GM12878 (cell line): ENCODE results near the gene TADA2A. TPM values are rescaled to one million over a fixed set of nuclear protein-coding genes. Genes with fewer than 3 reads are reported as not detected.

ENCODE experiments used
- CBFB ChIP-seq: IDR thresholded peaks from 2 replicates; pipeline ENCODE4 v1.6.1; 2016; ENCODE audit warnings: antibody characterized with exemption, low read depth
- DPF2 ChIP-seq: fragments of 450-650 bp; IDR thresholded peaks from 2 replicates; pipeline ENCODE4 v1.6.1; 2017; ENCODE audit warnings: mild to moderate bottlenecking
- EGR1 ChIP-seq, 2 experiments: IDR thresholded peaks; 1 replicate in 1 of 2; 2 replicates in 1 of 2; pipeline ENCODE4 v1.6.1; 2011 to 2012; ENCODE audit warnings: low read depth in 2 of 2, low read length in 2 of 2, borderline replicate concordance in 1 of 2, mild to moderate bottlenecking in 1 of 2, moderate library complexity in 1 of 2
- HDAC2 ChIP-seq: fragments of 200-600 bp; sonication (generic); IDR thresholded peaks from 2 replicates; pipeline ENCODE4 v1.6.1; 2017
- IKZF1 ChIP-seq: fragments of 450-650 bp; conservative IDR thresholded peaks from 2 replicates; pipeline ENCODE4 v1.6.1; 2017; ENCODE audit warnings: antibody characterized with exemption, mild to moderate bottlenecking
- MEF2B ChIP-seq: fragments of 450-650 bp; IDR thresholded peaks from 2 replicates; pipeline ENCODE4 v1.6.1; 2018; ENCODE audit warnings: mild to moderate bottlenecking, moderate library complexity; ENCODE audit not compliant: partially characterized antibody, poor library complexity, severe bottlenecking
- MYB ChIP-seq: fragments of 150-350 bp; IDR thresholded peaks from 2 replicates; pipeline ENCODE4 v1.6.1; 2014; ENCODE audit warnings: mild to moderate bottlenecking, low read depth, low read length, borderline replicate concordance
- PAX8 ChIP-seq: fragments of 450-650 bp; IDR thresholded peaks from 2 replicates; pipeline ENCODE4 v1.6.1; 2017; ENCODE audit warnings: mild to moderate bottlenecking, moderate library complexity
- RUNX3 ChIP-seq: IDR thresholded peaks from 2 replicates; pipeline ENCODE4 v1.6.1; 2012; ENCODE audit warnings: low read length, inconsistent platforms
- SIX5 ChIP-seq: IDR thresholded peaks from 2 replicates; pipeline ENCODE4 v1.6.1; 2011; ENCODE audit warnings: mild to moderate bottlenecking, low read depth, low read length, moderate library complexity; ENCODE audit not compliant: severe bottlenecking
- SP1 ChIP-seq: IDR thresholded peaks from one replicate; pipeline ENCODE4 v1.6.1; 2011; ENCODE audit warnings: low read depth, low read length
- SPI1 ChIP-seq: IDR thresholded peaks from 2 replicates; pipeline ENCODE4 v1.6.1; 2011; ENCODE audit warnings: low read depth, mild to moderate bottlenecking, low read length, moderate library complexity, borderline replicate concordance; ENCODE audit not compliant: insufficient read depth
- SREBF1 ChIP-seq: IDR thresholded peaks from 2 replicates; pipeline ENCODE4 v1.6.1; 2012; ENCODE audit warnings: mild to moderate bottlenecking, low read length
- SUZ12 ChIP-seq: fragments of 200-600 bp; sonication (generic); IDR thresholded peaks from one replicate; pipeline ENCODE4 v1.6.1; 2018; ENCODE audit warnings: antibody characterized with exemption, mild to moderate bottlenecking; ENCODE audit not compliant: unreplicated experiment
- TAF1 ChIP-seq: IDR thresholded peaks from 2 replicates; pipeline ENCODE4 v1.6.1; 2011; ENCODE audit warnings: mild to moderate bottlenecking, low read depth, low read length, borderline replicate concordance
- TARDBP ChIP-seq: IDR thresholded peaks from 2 replicates; pipeline ENCODE4 v1.6.1; 2016; ENCODE audit warnings: borderline replicate concordance
- TCF12 ChIP-seq: IDR thresholded peaks from 2 replicates; pipeline ENCODE4 v1.6.1; 2011; ENCODE audit warnings: low read depth, mild to moderate bottlenecking, low read length
- WRNIP1 ChIP-seq: IDR thresholded peaks from 2 replicates; pipeline ENCODE4 v1.6.1; 2011; ENCODE audit warnings: low read depth, low read length, improper control_type of control experiment, borderline replicate concordance
- YBX1 ChIP-seq: fragments of 450-650 bp; IDR thresholded peaks from 2 replicates; pipeline ENCODE4 v1.6.1; 2016; ENCODE audit warnings: antibody characterized with exemption
- ZNF207 ChIP-seq: fragments of 450-650 bp; IDR thresholded peaks from 2 replicates; pipeline ENCODE4 v1.6.1; 2014; ENCODE audit warnings: antibody characterized with exemption, mild to moderate bottlenecking, borderline replicate concordance
- ZNF24 ChIP-seq: fragments of 450-650 bp; IDR thresholded peaks from 2 replicates; pipeline ENCODE4 v1.6.1; 2017; ENCODE audit warnings: antibody characterized with exemption, mild to moderate bottlenecking
- ZNF622 ChIP-seq: fragments of 450-650 bp; IDR thresholded peaks from 2 replicates; pipeline ENCODE4 v1.6.1; 2017; ENCODE audit warnings: mild to moderate bottlenecking, inconsistent platforms
- polyA plus RNA-seq, 11 experiments: library from polyadenylated mRNA; depleted of rRNA in 4 of 11; unstranded in 6 of 11; stranded (reverse) in 5 of 11; fragments of >200 nt; fragmentation: Nextera tagmentation in 4 of 11; fragmentation: Illumina TruSeq in 1 of 11; extraction: Ambion mirVana in 4 of 11; extraction: Trizol in 1 of 11; gene quantifications; 1 replicate in 1 of 11; 2 replicates in 10 of 11; pipeline versions ENCODE4 v1.2.1 to v1.2.3, GENCODE V29; 2011 to 2016; ENCODE audit warnings: inconsistent platforms in 2 of 11, missing spikeins in 2 of 11, low read depth in 1 of 11
- total RNA-seq, 4 experiments: library from RNA; depleted of rRNA in 3 of 4; stranded (reverse); fragments of >200 nt in 3 of 4; fragmentation: Illumina TruSeq in 1 of 4; extraction: Trizol in 1 of 4; gene quantifications; 2 replicates each; pipeline versions ENCODE4 v1.2.1 to v1.2.3, GENCODE V29; 2013 to 2021
- TF ChIP-seq, protein P1 (sequence below): fragments of 450-650 bp; IDR thresholded peaks from 2 replicates; pipeline ENCODE4 v1.6.1; 2016; ENCODE audit warnings: mild to moderate bottlenecking
- TF ChIP-seq, protein P2 (sequence below): fragments of 450-650 bp; IDR thresholded peaks from 2 replicates; pipeline ENCODE4 v1.6.1; 2017; ENCODE audit warnings: borderline replicate concordance
- TF ChIP-seq, protein P3 (sequence below): fragments of 150-350 bp; IDR thresholded peaks from 2 replicates; pipeline ENCODE4 v1.6.1; 2016; ENCODE audit warnings: low read depth, low read length

TADA2A gene
- total and polyA plus RNA-seq, 10 of the 15 experiments (the other 5 are each of a cell fraction or from before 2014, with no cell fraction given): 19.6 to 43.8 (median 34.1) TPM

DNA sequence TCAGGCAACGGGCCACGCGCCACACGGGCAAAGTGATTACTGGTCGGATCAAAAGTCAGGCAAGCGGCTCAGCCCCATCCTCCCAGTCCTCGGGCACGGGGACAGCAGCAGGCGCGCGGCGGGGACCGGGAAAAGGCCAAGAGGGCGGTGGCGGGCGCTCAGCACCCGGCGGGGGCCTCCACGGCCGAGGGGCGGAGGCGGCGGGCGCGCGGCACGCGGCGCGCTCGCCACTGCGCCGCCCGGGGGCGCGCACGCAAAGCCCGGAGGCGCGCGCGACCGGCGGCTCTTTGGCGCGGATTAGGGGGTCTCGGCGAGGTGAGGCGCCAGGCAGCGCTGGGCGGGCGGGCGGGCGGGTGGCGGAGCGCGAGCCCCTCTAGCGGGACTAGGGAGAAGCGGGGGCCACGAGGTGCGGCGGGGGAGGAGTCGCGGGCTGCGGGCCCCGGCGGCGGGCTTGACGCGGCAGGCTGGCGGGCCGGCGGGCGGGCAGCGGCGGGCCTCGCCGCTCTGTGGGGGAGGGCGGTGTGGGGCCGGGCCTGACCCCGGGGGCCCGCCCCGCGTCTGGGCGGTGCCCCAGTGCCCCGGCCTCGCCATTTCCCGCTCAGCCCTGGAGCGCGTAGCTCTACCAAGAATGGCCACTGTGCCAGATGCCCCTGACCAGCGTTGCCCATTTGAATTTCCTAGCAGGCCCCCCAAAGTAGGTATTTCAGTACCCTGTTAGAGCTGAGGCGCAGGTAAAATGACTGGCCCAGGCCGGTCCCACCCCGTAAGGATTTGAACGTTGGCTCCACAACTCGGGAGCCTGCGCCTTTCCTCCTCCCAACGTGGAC is at the start of gene TADA2A, which contains the start of gene ACACA (continued):
- TF ChIP-seq DPF2: peak; percentile 33
- TF ChIP-seq PAX8: no peak
- no peak for TF ChIP-seq SPI1
- TF ChIP-seq SREBF1: no peak
- TF ChIP-seq SUZ12: no peak
- TF ChIP-seq ZNF24: no peak
- TF ChIP-seq EGR1 (IDR thresholded peaks at IDR 0.05; ENCODE audit: borderline replicate concordance in 1 of 2, low read depth in 2 of 2, low read length in 2 of 2): peak; percentile 32 to 53; a peak in 2 of 3 replicates
- TF ChIP-seq, protein P1, sequence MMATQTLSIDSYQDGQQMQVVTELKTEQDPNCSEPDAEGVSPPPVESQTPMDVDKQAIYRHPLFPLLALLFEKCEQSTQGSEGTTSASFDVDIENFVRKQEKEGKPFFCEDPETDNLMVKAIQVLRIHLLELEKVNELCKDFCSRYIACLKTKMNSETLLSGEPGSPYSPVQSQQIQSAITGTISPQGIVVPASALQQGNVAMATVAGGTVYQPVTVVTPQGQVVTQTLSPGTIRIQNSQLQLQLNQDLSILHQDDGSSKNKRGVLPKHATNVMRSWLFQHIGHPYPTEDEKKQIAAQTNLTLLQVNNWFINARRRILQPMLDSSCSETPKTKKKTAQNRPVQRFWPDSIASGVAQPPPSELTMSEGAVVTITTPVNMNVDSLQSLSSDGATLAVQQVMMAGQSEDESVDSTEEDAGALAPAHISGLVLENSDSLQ: no peak
- TF ChIP-seq WRNIP1: no peak
- TF ChIP-seq MEF2B: no peak
- TF ChIP-seq TAF1: peak; percentile 83
- no peak for TF ChIP-seq CBFB
- peak; percentile 39 for TF ChIP-seq SP1
- no peak for TF ChIP-seq SIX5
- no peak for TF ChIP-seq YBX1
- TF ChIP-seq TCF12: no peak; the same call in 1 of the 2 replicates
- TF ChIP-seq, protein P2, sequence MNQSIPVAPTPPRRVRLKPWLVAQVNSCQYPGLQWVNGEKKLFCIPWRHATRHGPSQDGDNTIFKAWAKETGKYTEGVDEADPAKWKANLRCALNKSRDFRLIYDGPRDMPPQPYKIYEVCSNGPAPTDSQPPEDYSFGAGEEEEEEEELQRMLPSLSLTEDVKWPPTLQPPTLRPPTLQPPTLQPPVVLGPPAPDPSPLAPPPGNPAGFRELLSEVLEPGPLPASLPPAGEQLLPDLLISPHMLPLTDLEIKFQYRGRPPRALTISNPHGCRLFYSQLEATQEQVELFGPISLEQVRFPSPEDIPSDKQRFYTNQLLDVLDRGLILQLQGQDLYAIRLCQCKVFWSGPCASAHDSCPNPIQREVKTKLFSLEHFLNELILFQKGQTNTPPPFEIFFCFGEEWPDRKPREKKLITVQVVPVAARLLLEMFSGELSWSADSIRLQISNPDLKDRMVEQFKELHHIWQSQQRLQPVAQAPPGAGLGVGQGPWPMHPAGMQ: no peak
- TF ChIP-seq IKZF1: peak; percentile 68
- no peak for TF ChIP-seq RUNX3
- TF ChIP-seq TARDBP: no peak
- TF ChIP-seq MYB: no peak
- no peak for TF ChIP-seq ZNF207
- TF ChIP-seq, protein P3, sequence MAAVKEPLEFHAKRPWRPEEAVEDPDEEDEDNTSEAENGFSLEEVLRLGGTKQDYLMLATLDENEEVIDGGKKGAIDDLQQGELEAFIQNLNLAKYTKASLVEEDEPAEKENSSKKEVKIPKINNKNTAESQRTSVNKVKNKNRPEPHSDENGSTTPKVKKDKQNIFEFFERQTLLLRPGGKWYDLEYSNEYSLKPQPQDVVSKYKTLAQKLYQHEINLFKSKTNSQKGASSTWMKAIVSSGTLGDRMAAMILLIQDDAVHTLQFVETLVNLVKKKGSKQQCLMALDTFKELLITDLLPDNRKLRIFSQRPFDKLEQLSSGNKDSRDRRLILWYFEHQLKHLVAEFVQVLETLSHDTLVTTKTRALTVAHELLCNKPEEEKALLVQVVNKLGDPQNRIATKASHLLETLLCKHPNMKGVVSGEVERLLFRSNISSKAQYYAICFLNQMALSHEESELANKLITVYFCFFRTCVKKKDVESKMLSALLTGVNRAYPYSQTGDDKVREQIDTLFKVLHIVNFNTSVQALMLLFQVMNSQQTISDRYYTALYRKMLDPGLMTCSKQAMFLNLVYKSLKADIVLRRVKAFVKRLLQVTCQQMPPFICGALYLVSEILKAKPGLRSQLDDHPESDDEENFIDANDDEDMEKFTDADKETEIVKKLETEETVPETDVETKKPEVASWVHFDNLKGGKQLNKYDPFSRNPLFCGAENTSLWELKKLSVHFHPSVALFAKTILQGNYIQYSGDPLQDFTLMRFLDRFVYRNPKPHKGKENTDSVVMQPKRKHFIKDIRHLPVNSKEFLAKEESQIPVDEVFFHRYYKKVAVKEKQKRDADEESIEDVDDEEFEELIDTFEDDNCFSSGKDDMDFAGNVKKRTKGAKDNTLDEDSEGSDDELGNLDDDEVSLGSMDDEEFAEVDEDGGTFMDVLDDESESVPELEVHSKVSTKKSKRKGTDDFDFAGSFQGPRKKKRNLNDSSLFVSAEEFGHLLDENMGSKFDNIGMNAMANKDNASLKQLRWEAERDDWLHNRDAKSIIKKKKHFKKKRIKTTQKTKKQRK: no peak
- TF ChIP-seq HDAC2: no peak
- no peak for TF ChIP-seq ZNF622
